HepG2 (cell line): ENCODE data around the gene WSCD2. TPM values are rescaled to one million over a fixed set of nuclear protein-coding genes. Genes with fewer than 3 reads are reported as not detected.

Experiments
- ATAC-seq: fragments of 200-7000 bp; cut with Tn5 transposase; 3 replicates; pipeline ENCODE4 v1.9.1; 2020; ENCODE audit warnings: mild to moderate bottlenecking, moderate library complexity
- BruUV-seq: library from RNA; stranded (reverse); fragments of 400-500 nt; replicated peaks from 2 replicates; lab custom pipeline; 2021; lab: Mats Ljungman, UMichigan
- CTCF ChIA-PET: fragments of 300-600 bp; formaldehyde crosslinking; extraction: SDS; loops from one replicate; lab custom pipeline; 2021; ENCODE audit warnings: low total read pairs, inconsistent platforms, low intra/inter-chr PET ratio; lab: Yijun Ruan, JAX
- POLR2A ChIA-PET: fragments of 350-600 bp; sonication (Branson Sonifier 250); formaldehyde crosslinking; loops from one replicate; lab custom pipeline; 2020; ENCODE audit warnings: antibody characterized with exemption, inconsistent platforms; lab: Yijun Ruan, JAX
- DNase-seq: peaks from one replicate; pipeline ENCODE4 v3.0.0-alpha.2; 2015; ENCODE audit warnings: low spot score
- FAIRE-seq: peaks from 3 replicates; lab custom pipeline; 2011; peaks lifted over from hg19 to GRCh38; lab: Jason Lieb, UNC
- H2AFZ ChIP-seq: one replicate; pipeline ENCODE4 v1.6.1; 2011; ENCODE audit warnings: low read length, inconsistent platforms
- H3K27ac ChIP-seq: fragments of 300-600 bp; 3 replicates; pipeline ENCODE4 v1.8.0; 2011; ENCODE audit warnings: mixed run types, mild to moderate bottlenecking, mixed read lengths, low read length, inconsistent platforms; ENCODE audit not compliant: insufficient read depth; ENCODE audit errors: extremely low read length
- H3K27me3 ChIP-seq, 2 experiments: fragments of 200-600 bp in 1 of 2; 2 replicates in 1 of 2; 3 replicates in 1 of 2; pipeline versions ENCODE4 v1.6.0 to v1.8.0; 2011; ENCODE audit warnings: low read length in 2 of 2, mild to moderate bottlenecking in 2 of 2, moderate library complexity in 2 of 2, inconsistent platforms in 1 of 2; ENCODE audit not compliant: insufficient read depth in 2 of 2, control insufficient read depth in 1 of 2
- H3K36me3 ChIP-seq, 2 experiments: fragments of 200-600 bp in 1 of 2; replicated peaks in 1 of 2; 2 replicates in 1 of 2; 3 replicates in 1 of 2; pipeline versions ENCODE4 v1.5.1 to v1.8.0; 2011; ENCODE audit warnings: low read length in 2 of 2, inconsistent platforms in 1 of 2; ENCODE audit not compliant: insufficient read depth in 2 of 2, control insufficient read depth in 1 of 2
- H3K4me1 ChIP-seq: 2 replicates; pipeline ENCODE4 v1.5.1; 2012; ENCODE audit warnings: low read length, inconsistent platforms; ENCODE audit not compliant: insufficient read depth
- H3K4me2 ChIP-seq: 2 replicates; pipeline ENCODE4 v1.6.0; 2011; ENCODE audit warnings: low read depth, low read length, inconsistent platforms
- H3K4me3 ChIP-seq, 3 experiments: fragments of 200-600 bp in 1 of 3; sonication (generic), shearing (Covaris generic) in 1 of 3; replicated peaks in 1 of 3; 2 replicates each; pipeline ENCODE4 v1.5.1; 2011 to 2016; ENCODE audit warnings: low read length in 3 of 3, inconsistent platforms in 2 of 3, low read depth in 2 of 3, mild to moderate bottlenecking in 2 of 3, control low read depth in 1 of 3, mixed read lengths in 1 of 3; ENCODE audit not compliant: insufficient read depth in 1 of 3
- H3K79me2 ChIP-seq: one replicate; pipeline ENCODE4 v1.6.1; 2011; ENCODE audit warnings: low read length, inconsistent platforms; ENCODE audit not compliant: insufficient read depth
- H3K9ac ChIP-seq: 2 replicates; pipeline ENCODE4 v1.6.0; 2011; ENCODE audit warnings: mild to moderate bottlenecking, low read depth, low read length, inconsistent platforms; ENCODE audit not compliant: insufficient read depth
- H3K9me3 ChIP-seq: 2 replicates; pipeline ENCODE4 v1.5.1; 2012; ENCODE audit warnings: mild to moderate bottlenecking, low read length
- H4K20me1 ChIP-seq: 2 replicates; pipeline ENCODE4 v1.6.0; 2011; ENCODE audit warnings: inconsistent platforms, mild to moderate bottlenecking, low read length, moderate library complexity; ENCODE audit not compliant: insufficient read depth
- DZIP1 ChIP-seq: sonication (generic); formaldehyde crosslinking; IDR thresholded peaks from 2 replicates; pipeline ENCODE4 v1.5.0; 2020; ENCODE audit warnings: mild to moderate bottlenecking, missing genetic modification reagents
- HMGXB3 ChIP-seq: sonication (generic); formaldehyde crosslinking; IDR thresholded peaks from 2 replicates; pipeline ENCODE4 v1.4.0; 2020; ENCODE audit warnings: missing genetic modification reagents, borderline replicate concordance
- KLF16 ChIP-seq, 2 experiments: sonication (generic) in 1 of 2; formaldehyde crosslinking in 1 of 2; IDR thresholded peaks; 2 replicates each; pipeline versions ENCODE4 v1.6.1 to v1.8.0; 2016 to 2023; ENCODE audit warnings: missing genetic modification reagents in 2 of 2, missing compliant biosample characterization in 1 of 2
- MXD4 ChIP-seq: IDR thresholded peaks from 2 replicates; pipeline ENCODE4 v1.6.1; 2016; ENCODE audit warnings: mild to moderate bottlenecking, missing biosample characterization, missing genetic modification reagents
- TRIM24 ChIP-seq: sonication (generic); formaldehyde crosslinking; IDR thresholded peaks from 2 replicates; pipeline ENCODE4 v1.8.0; 2022; ENCODE audit warnings: mild to moderate bottlenecking, missing genetic modification reagents
- XRCC5 ChIP-seq: fragments of 200-400 bp; formaldehyde crosslinking; optimal IDR thresholded peaks from 2 replicates; pipeline ENCODE3; 2017; ENCODE audit warnings: mild to moderate bottlenecking, low read length
- ZNF317 ChIP-seq: sonication (generic); formaldehyde crosslinking; IDR thresholded peaks from 2 replicates; pipeline ENCODE4 v1.5.0; 2020; ENCODE audit warnings: mild to moderate bottlenecking, missing genetic modification reagents
- ZNF432 ChIP-seq: sonication (generic); formaldehyde crosslinking; IDR thresholded peaks from 2 replicates; pipeline ENCODE4 v1.5.0; 2020; ENCODE audit warnings: missing genetic modification reagents, mild to moderate bottlenecking, borderline replicate concordance
- ZNF788 ChIP-seq: sonication (generic); formaldehyde crosslinking; IDR thresholded peaks from 2 replicates; pipeline ENCODE4 v1.5.0; 2020; ENCODE audit warnings: mild to moderate bottlenecking, missing genetic modification reagents, borderline replicate concordance
- ZNF792 ChIP-seq: IDR thresholded peaks from 2 replicates; pipeline ENCODE4 v1.6.1; 2016
- ZNF839 ChIP-seq: sonication (generic); formaldehyde crosslinking; IDR thresholded peaks from 2 replicates; pipeline ENCODE4 v1.4.0; 2020; ENCODE audit warnings: missing genetic modification reagents, mild to moderate bottlenecking, borderline replicate concordance
- WGBS: methylation state at CpG from one replicate; pipeline ENCODE4 v1.1.6; 2017; ENCODE audit warnings: low lambda C conversion rate; 5-methylcytosine and 5-hydroxymethylcytosine counted together
- in situ Hi-C: cut with HindIII; loops from 2 replicates; pipeline ENCODE4 v1.10.0; 2017; ENCODE audit warnings: low pct_unique_long_range_greater_than_20kb; ENCODE audit not compliant: extremely low pct_ligation_motif_present
- intact Hi-C: fragments of 100-400 bp; cut with micrococcal nuclease; formaldehyde crosslinking; loops from one replicate; pipeline ENCODE4 v1.10.0; 2022; ENCODE audit not compliant: unreplicated experiment
- polyA plus RNA-seq, 8 experiments: library from polyadenylated mRNA; depleted of rRNA in 3 of 8; stranded (reverse) in 7 of 8; unstranded in 1 of 8; fragments of >200 nt; fragmentation: Illumina TruSeq in 4 of 8; extraction: Trizol in 4 of 8; gene quantifications; 2 replicates each; pipeline versions ENCODE4 v1.2.1 to v1.2.3, GENCODE V29; 2011 to 2016; ENCODE audit warnings: low read depth in 4 of 8, missing spikeins in 1 of 8, mixed read lengths in 1 of 8; ENCODE audit not compliant: insufficient read depth in 1 of 8
- total RNA-seq, 5 experiments: library from RNA; depleted of rRNA; stranded (reverse); fragments of >200 nt; fragmentation: Illumina TruSeq; extraction: Trizol; gene quantifications; 2 replicates each; pipeline ENCODE4 v1.2.3, GENCODE V29; 2016; ENCODE audit warnings: low read depth in 1 of 5
- TF ChIP-seq, protein P1 (sequence below): sonication (generic); formaldehyde crosslinking; IDR thresholded peaks from 2 replicates; pipeline ENCODE4 v1.8.1; 2023; ENCODE audit warnings: mild to moderate bottlenecking, missing genetic modification reagents
- TF ChIP-seq, protein P2 (sequence below): sonication (generic); formaldehyde crosslinking; IDR thresholded peaks from 2 replicates; pipeline ENCODE4 v1.4.0; 2020; ENCODE audit warnings: missing genetic modification reagents, mild to moderate bottlenecking, borderline replicate concordance
- TF ChIP-seq, protein P3 (sequence below): sonication (generic); formaldehyde crosslinking; IDR thresholded peaks from 2 replicates; pipeline ENCODE4 v1.5.0; 2020; ENCODE audit warnings: missing genetic modification reagents

Gene WSCD2
- total and polyA plus RNA-seq, 2 of the 13 experiments (the other 11 are each of a cell fraction or from before 2014, with no cell fraction given), result not detected

GRCh38 chr12:108082485-108082884 is 46.6 kb upstream of the WSCD2 start:
- Histone ChIP-seq H3K27me3 (no peaks in the 10 kb centered on the region), H3K79me2 (no peaks in the 10 kb centered on the region), H2AFZ (no peak overlapping the region), H3K9me3 (no peaks in the 10 kb centered on the region), H3K36me3 (no peaks in the 10 kb centered on the region), H3K4me1 (no peaks in the 10 kb centered on the region), H4K20me1 (no peaks in the 10 kb centered on the region), H3K4me3 (no peak overlapping the region), H3K27ac (no peak overlapping the region), H3K4me2 (no peak overlapping the region), H3K9ac (no peak overlapping the region)
- POLR2A ChIA-PET, result no interaction called here
- WGBS, result 0% methylated on average over 1 of the region's 1 CpG
- no peak for ATAC-seq
- intact Hi-C loops (no loop called here), in situ Hi-C loops (no loop called here)
- no TSS peak for BruUV-seq
- no peak for DNase-seq
- CTCF ChIA-PET, result no interaction called here
- no peak for FAIRE-seq
- no peak for TF ChIP-seq KLF16 (CRISPR knock-in tag; IDR thresholded peaks at IDR 0.05)
- no peak for TF ChIP-seq DZIP1 (CRISPR knock-in tag)
- TF ChIP-seq, protein P1, sequence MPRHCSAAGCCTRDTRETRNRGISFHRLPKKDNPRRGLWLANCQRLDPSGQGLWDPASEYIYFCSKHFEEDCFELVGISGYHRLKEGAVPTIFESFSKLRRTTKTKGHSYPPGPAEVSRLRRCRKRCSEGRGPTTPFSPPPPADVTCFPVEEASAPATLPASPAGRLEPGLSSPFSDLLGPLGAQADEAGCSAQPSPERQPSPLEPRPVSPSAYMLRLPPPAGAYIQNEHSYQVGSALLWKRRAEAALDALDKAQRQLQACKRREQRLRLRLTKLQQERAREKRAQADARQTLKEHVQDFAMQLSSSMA (CRISPR knock-in tag), result no peak
- no peak for TF ChIP-seq XRCC5
- TF ChIP-seq ZNF432 (CRISPR knock-in tag), result no peak
- TF ChIP-seq, protein P2, sequence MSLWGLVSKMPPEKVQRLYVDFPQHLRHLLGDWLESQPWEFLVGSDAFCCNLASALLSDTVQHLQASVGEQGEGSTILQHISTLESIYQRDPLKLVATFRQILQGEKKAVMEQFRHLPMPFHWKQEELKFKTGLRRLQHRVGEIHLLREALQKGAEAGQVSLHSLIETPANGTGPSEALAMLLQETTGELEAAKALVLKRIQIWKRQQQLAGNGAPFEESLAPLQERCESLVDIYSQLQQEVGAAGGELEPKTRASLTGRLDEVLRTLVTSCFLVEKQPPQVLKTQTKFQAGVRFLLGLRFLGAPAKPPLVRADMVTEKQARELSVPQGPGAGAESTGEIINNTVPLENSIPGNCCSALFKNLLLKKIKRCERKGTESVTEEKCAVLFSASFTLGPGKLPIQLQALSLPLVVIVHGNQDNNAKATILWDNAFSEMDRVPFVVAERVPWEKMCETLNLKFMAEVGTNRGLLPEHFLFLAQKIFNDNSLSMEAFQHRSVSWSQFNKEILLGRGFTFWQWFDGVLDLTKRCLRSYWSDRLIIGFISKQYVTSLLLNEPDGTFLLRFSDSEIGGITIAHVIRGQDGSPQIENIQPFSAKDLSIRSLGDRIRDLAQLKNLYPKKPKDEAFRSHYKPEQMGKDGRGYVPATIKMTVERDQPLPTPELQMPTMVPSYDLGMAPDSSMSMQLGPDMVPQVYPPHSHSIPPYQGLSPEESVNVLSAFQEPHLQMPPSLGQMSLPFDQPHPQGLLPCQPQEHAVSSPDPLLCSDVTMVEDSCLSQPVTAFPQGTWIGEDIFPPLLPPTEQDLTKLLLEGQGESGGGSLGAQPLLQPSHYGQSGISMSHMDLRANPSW (CRISPR knock-in tag), result no peak
- no peak for TF ChIP-seq ZNF317 (CRISPR knock-in tag)
- no peak for TF ChIP-seq HMGXB3 (CRISPR knock-in tag)
- TF ChIP-seq, protein P3, sequence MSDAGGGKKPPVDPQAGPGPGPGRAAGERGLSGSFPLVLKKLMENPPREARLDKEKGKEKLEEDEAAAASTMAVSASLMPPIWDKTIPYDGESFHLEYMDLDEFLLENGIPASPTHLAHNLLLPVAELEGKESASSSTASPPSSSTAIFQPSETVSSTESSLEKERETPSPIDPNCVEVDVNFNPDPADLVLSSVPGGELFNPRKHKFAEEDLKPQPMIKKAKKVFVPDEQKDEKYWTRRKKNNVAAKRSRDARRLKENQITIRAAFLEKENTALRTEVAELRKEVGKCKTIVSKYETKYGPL (CRISPR knock-in tag), result no peak
- no peak for TF ChIP-seq TRIM24 (CRISPR knock-in tag)
- no peak for TF ChIP-seq ZNF839
- TF ChIP-seq MXD4 (CRISPR knock-in tag), result no peak
- TF ChIP-seq ZNF792 (CRISPR knock-in tag), result no peak
- TF ChIP-seq ZNF788 (CRISPR knock-in tag), result no peak
